NCI-H526 treated with DMSO at 0.1 percent for 48 hours (cell line): ENCODE measurements around the gene CPNE9.

Source experiments
- DNase-seq: peaks from one replicate; lab custom pipeline; 2025; lab: John Stamatoyannopoulos, UW

CPNE9 gene

GRCh38 chr3:9778143-9779074, 74.8 kb downstream of the CPNE9 start:
- DNase-seq: no peak

GRCh38 chr3:9779075-9779593, 75.5 kb downstream of the CPNE9 start:
- DNase-seq: no peak
